K562 (cell line): ENCODE measurements around the gene SLC3A2. TPM values are rescaled to one million over a fixed set of nuclear protein-coding genes. Genes with fewer than 3 reads are reported as not detected.

Experiments used
- CEBPB ChIP-seq: fragments of 450-650 bp; IDR thresholded peaks from 2 replicates; pipeline ENCODE4 v1.6.1; 2016; ENCODE audit warnings: missing genetic modification characterization, missing compliant biosample characterization
- FIP1L1 ChIP-seq: fragments of 200-400 bp; formaldehyde crosslinking; IDR thresholded peaks from 2 replicates; pipeline ENCODE4 v1.6.1; 2018; ENCODE audit warnings: mild to moderate bottlenecking, low read depth, low read length; ENCODE audit not compliant: poor library complexity, severe bottlenecking
- HCFC1 ChIP-seq: IDR thresholded peaks from 2 replicates; pipeline ENCODE4 v1.6.1; 2012; ENCODE audit warnings: low read depth, low read length, improper control_type of control experiment
- HDAC6 ChIP-seq: IDR thresholded peaks from 2 replicates; pipeline ENCODE4 v1.6.1; 2012; ENCODE audit warnings: low read depth, mild to moderate bottlenecking, control low read depth, inconsistent platforms, low read length, moderate library complexity
- ILF3 ChIP-seq: fragments of 450-650 bp; IDR thresholded peaks from 2 replicates; pipeline ENCODE4 v1.6.1; 2018; ENCODE audit warnings: antibody characterized with exemption, mild to moderate bottlenecking, moderate library complexity, borderline replicate concordance
- PHTF2 ChIP-seq: fragments of 250-450 bp; sonication (Bioruptor Pico); IDR thresholded peaks from 2 replicates; pipeline ENCODE4 v1.5.0; 2021; ENCODE audit warnings: mild to moderate bottlenecking
- PRPF4 ChIP-seq: fragments of 200-400 bp; formaldehyde crosslinking; IDR thresholded peaks from one replicate; pipeline ENCODE4 v1.6.1; 2017; ENCODE audit warnings: low read length, low read depth, mild to moderate bottlenecking; ENCODE audit not compliant: insufficient read depth, poor library complexity, severe bottlenecking
- STAT6 ChIP-seq: sonication (generic); formaldehyde crosslinking; IDR thresholded peaks from 2 replicates; pipeline ENCODE4 v1.8.1; 2023; ENCODE audit warnings: mild to moderate bottlenecking, missing genetic modification reagents
- ZBTB49 ChIP-seq: sonication (generic); formaldehyde crosslinking; IDR thresholded peaks from 2 replicates; pipeline ENCODE4 v1.8.0; 2022; ENCODE audit warnings: missing genetic modification reagents, mild to moderate bottlenecking, borderline replicate concordance
- ZNF224 ChIP-seq: sonication (generic); formaldehyde crosslinking; IDR thresholded peaks from 2 replicates; pipeline ENCODE4 v1.8.0; 2022; ENCODE audit warnings: mild to moderate bottlenecking, missing genetic modification reagents
- ZNF512 ChIP-seq: IDR thresholded peaks from 2 replicates; pipeline ENCODE4 v1.6.1; 2016; ENCODE audit warnings: missing genetic modification characterization, missing compliant biosample characterization
- ZNF699 ChIP-seq: fragments of 250-450 bp; sonication (Bioruptor Pico); IDR thresholded peaks from 2 replicates; pipeline ENCODE4 v1.8.0; 2021; ENCODE audit warnings: mild to moderate bottlenecking, moderate library complexity; ENCODE audit not compliant: insufficient replicate concordance
- polyA plus RNA-seq, 8 experiments: library from polyadenylated mRNA; depleted of rRNA in 4 of 8; stranded (reverse) in 5 of 8; unstranded in 3 of 8; fragments of >200 nt; fragmentation: Nextera tagmentation in 2 of 8; fragmentation: Illumina TruSeq in 1 of 8; extraction: Ambion mirVana in 2 of 8; extraction: Trizol in 1 of 8; gene quantifications; 2 replicates each; pipeline versions ENCODE4 v1.2.1 to v1.2.3, GENCODE V29; 2011 to 2014; ENCODE audit warnings: inconsistent platforms in 1 of 8, missing spikeins in 1 of 8
- total RNA-seq, 7 experiments: library from RNA; depleted of rRNA in 6 of 7; stranded (reverse); fragments of >200 nt in 6 of 7; fragmentation: Illumina TruSeq in 2 of 7; extraction: Trizol in 2 of 7; gene quantifications; 2 replicates each; pipeline versions ENCODE4 v1.2.1 to v1.2.3, GENCODE V29; 2011 to 2021; ENCODE audit warnings: low replicate concordance in 1 of 7
- TF ChIP-seq, protein P1 (sequence below): fragments of 250-450 bp; sonication (Bioruptor Pico); IDR thresholded peaks from 2 replicates; pipeline ENCODE4 v1.8.0; 2022; ENCODE audit warnings: moderate library complexity, mild to moderate bottlenecking, inconsistent platforms
- TF ChIP-seq, protein P2 (sequence below): fragments of 250-450 bp; sonication (Bioruptor Pico); IDR thresholded peaks from 2 replicates; pipeline ENCODE4 v1.4.0; 2020; ENCODE audit warnings: mild to moderate bottlenecking, moderate library complexity
- TF ChIP-seq, protein P3 (sequence below): fragments of 250-450 bp; sonication (Bioruptor Pico); IDR thresholded peaks from 2 replicates; pipeline ENCODE4 v1.9.0; 2021; ENCODE audit warnings: mild to moderate bottlenecking

SLC3A2 gene
- total and polyA plus RNA-seq, 9 of the 15 experiments (the other 6 are each of a cell fraction or from before 2014, with no cell fraction given), result 20.0 to 296 (median 214) TPM

GRCh38 chr11:62841361-62842170 is 39.1 kb upstream of the SLC3A2 start (continued):
- TF ChIP-seq ZNF512 (no peak), ZBTB49 (CRISPR knock-in tag) (peak; percentile 97), HCFC1 (peak; percentile 78), CEBPB (tag) (no peak), STAT6 (CRISPR knock-in tag) (0 out of 2 replicates have a peak, but pooled peaks have one; percentile 26), ILF3 (peak; percentile 100), PRPF4 (no peak), PHTF2 (peak; percentile 100), ZNF699 (CRISPR knock-in tag) (peak; percentile 29), ZNF224 (CRISPR knock-in tag) (no peak), HDAC6 (peak; percentile 97), FIP1L1 (no peak)
- TF ChIP-seq, protein P1, sequence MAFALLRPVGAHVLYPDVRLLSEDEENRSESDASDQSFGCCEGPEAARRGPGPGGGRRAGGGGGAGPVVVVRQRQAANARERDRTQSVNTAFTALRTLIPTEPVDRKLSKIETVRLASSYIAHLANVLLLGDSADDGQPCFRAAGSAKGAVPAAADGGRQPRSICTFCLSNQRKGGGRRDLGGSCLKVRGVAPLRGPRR, result peak; percentile 91
- TF ChIP-seq, protein P2, sequence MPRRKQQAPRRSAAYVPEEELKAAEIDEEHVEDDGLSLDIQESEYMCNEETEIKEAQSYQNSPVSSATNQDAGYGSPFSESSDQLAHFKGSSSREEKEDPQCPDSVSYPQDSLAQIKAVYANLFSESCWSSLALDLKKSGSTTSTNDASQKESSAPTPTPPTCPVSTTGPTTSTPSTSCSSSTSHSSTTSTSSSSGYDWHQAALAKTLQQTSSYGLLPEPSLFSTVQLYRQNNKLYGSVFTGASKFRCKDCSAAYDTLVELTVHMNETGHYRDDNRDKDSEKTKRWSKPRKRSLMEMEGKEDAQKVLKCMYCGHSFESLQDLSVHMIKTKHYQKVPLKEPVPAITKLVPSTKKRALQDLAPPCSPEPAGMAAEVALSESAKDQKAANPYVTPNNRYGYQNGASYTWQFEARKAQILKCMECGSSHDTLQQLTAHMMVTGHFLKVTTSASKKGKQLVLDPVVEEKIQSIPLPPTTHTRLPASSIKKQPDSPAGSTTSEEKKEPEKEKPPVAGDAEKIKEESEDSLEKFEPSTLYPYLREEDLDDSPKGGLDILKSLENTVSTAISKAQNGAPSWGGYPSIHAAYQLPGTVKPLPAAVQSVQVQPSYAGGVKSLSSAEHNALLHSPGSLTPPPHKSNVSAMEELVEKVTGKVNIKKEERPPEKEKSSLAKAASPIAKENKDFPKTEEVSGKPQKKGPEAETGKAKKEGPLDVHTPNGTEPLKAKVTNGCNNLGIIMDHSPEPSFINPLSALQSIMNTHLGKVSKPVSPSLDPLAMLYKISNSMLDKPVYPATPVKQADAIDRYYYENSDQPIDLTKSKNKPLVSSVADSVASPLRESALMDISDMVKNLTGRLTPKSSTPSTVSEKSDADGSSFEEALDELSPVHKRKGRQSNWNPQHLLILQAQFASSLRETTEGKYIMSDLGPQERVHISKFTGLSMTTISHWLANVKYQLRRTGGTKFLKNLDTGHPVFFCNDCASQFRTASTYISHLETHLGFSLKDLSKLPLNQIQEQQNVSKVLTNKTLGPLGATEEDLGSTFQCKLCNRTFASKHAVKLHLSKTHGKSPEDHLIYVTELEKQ (CRISPR knock-in tag), result peak; percentile 88
- TF ChIP-seq, protein P3, sequence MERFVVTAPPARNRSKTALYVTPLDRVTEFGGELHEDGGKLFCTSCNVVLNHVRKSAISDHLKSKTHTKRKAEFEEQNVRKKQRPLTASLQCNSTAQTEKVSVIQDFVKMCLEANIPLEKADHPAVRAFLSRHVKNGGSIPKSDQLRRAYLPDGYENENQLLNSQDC (CRISPR knock-in tag), result peak; percentile 100
